Colonic mucosa (tissue), 4 donors: Measurements from ENCODE around the gene DHRS3. TPM values are rescaled to one million over a fixed set of nuclear protein-coding genes. Genes with fewer than 3 reads are reported as not detected.
A peak's percentile ranks its signal among the peaks of the same experiment; 100 is the strongest.

Experiments
- DNase-seq: peaks from one replicate; pipeline ENCODE4 v3.0.0-alpha.2; 2020
- H3K27ac ChIP-seq: fragments of 200-600 bp; one replicate; pipeline ENCODE4 v1.8.0; 2021
- H3K27me3 ChIP-seq: fragments of 200-600 bp; one replicate; pipeline ENCODE4 v1.8.0; 2021
- H3K36me3 ChIP-seq: fragments of 200-600 bp; one replicate; pipeline ENCODE4 v1.8.0; 2021
- H3K4me1 ChIP-seq: fragments of 200-600 bp; one replicate; pipeline ENCODE4 v1.8.0; 2021; ENCODE audit warnings: mild to moderate bottlenecking
- H3K4me3 ChIP-seq: fragments of 200-600 bp; one replicate; pipeline ENCODE4 v1.8.0; 2021
- H3K9ac ChIP-seq, 2 donors: one replicate each; pipeline ENCODE4 v1.7.0; 2013; ENCODE audit warnings: control low read depth in 2 of 2, low read depth in 2 of 2, low read length in 2 of 2
- H3K9me3 ChIP-seq: fragments of 200-600 bp; one replicate; pipeline ENCODE4 v1.8.0; 2021
- CTCF ChIP-seq: fragments of 200-600 bp; IDR thresholded peaks from one replicate; pipeline ENCODE4 v1.8.0; 2022; ENCODE audit warnings: antibody characterized with exemption, mild to moderate bottlenecking
- intact Hi-C: fragments of 100-400 bp; cut with DNase I; formaldehyde crosslinking; loops from one replicate; pipeline ENCODE4 v1.14.1; 2022
- total RNA-seq, 2 donors: library from RNA; stranded (reverse); fragmentation: NEBNext Ultra II Directional in 1 of 2; extraction: Animal tissue kit (Norgen Biotek cat#: 25700) in 1 of 2; gene quantifications; one replicate each; pipeline ENCODE4 v1.2.1, GENCODE V29; 2021
- donor health status: healthy.
- donor health status: DM: no; HTN: no; CAD: no.
- donor health status: DM: no; HTN: no; CAD: no.

DHRS3 gene
- total RNA-seq, 2 donors from 2014 or later = 69.6 to 120 TPM

GRCh38 chr1:12609469-12610003, 8.5 kb downstream of the DHRS3 start:
- intact Hi-C loops = no loop called here
- H3K9ac ChIP-seq = no peak overlapping the region
- H3K9me3 ChIP-seq = no peaks in the 10 kb centered on the region
- H3K27me3 ChIP-seq = no peaks in the 10 kb centered on the region
- H3K4me3 ChIP-seq = no peak overlapping the region
- TF ChIP-seq CTCF = no peak
- H3K36me3 ChIP-seq = no peaks in the 10 kb centered on the region
- DNase-seq = no peak
- H3K4me1 ChIP-seq = peaks cover 4% of the 10 kb centered on the region
- H3K27ac ChIP-seq = no peak overlapping the region

GRCh38 chr1:12608311-12608957, 9.6 kb downstream of the DHRS3 start:
- no peaks in the 10 kb centered on the region for H3K27me3 ChIP-seq
- intact Hi-C loops = no loop called here
- TF ChIP-seq CTCF = no peak
- no peaks in the 10 kb centered on the region for H3K36me3 ChIP-seq
- DNase-seq = no peak
- H3K9me3 ChIP-seq = no peaks in the 10 kb centered on the region
- peaks cover 11% of the 10 kb centered on the region for H3K4me1 ChIP-seq
- H3K9ac ChIP-seq = no peak overlapping the region
- no peak overlapping the region for H3K27ac ChIP-seq
- no peak overlapping the region for H3K4me3 ChIP-seq

- H3K4me3 ChIP-seq = no peak overlapping the region
- no peaks in the 10 kb centered on the region for H3K36me3 ChIP-seq
- intact Hi-C loops = no loop called here
- peaks cover 20% of the 10 kb centered on the region for H3K4me1 ChIP-seq
- H3K27me3 ChIP-seq = no peaks in the 10 kb centered on the region
- no peak overlapping the region for H3K27ac ChIP-seq
- no peak for TF ChIP-seq CTCF
- H3K9me3 ChIP-seq = no peaks in the 10 kb centered on the region
- no peak overlapping the region for H3K9ac ChIP-seq
- no peak for DNase-seq
Observed at GRCh38 chr1:12607263-12607662, 10.7 kb downstream of the DHRS3 start.

- intact Hi-C loops = no loop called here
- no peaks in the 10 kb centered on the region for H3K27me3 ChIP-seq
- no peak overlapping the region for H3K4me3 ChIP-seq
- peaks cover 31% of the 10 kb centered on the region for H3K4me1 ChIP-seq
- H3K9ac ChIP-seq = no peak overlapping the region
- no peaks in the 10 kb centered on the region for H3K36me3 ChIP-seq
- H3K9me3 ChIP-seq = no peaks in the 10 kb centered on the region
- TF ChIP-seq CTCF = no peak
- DNase-seq = no peak
- peak overlapping the region; percentile 32 for H3K27ac ChIP-seq
Observed at GRCh38 chr1:12604986-12605385, 13.0 kb downstream of the DHRS3 start.

- no peaks in the 10 kb centered on the region for H3K9me3 ChIP-seq
- H3K27me3 ChIP-seq = no peaks in the 10 kb centered on the region
- DNase-seq = peak; percentile 55
- intact Hi-C loops = no loop called here
- no peak for TF ChIP-seq CTCF
- no peak overlapping the region for H3K4me3 ChIP-seq
- peaks cover 31% of the 10 kb centered on the region for H3K4me1 ChIP-seq
- H3K27ac ChIP-seq = peak overlapping the region; percentile 36
- peak overlapping the region in 1 of 2 donors; percentile 4 for H3K9ac ChIP-seq
- no peaks in the 10 kb centered on the region for H3K36me3 ChIP-seq
Observed at GRCh38 chr1:12604114-12604874, 13.7 kb downstream of the DHRS3 start.
